GM12878 (cell line): ENCODE results near the gene ULBP3. TPM values are rescaled to one million over a fixed set of nuclear protein-coding genes. Genes with fewer than 3 reads are reported as not detected.

Source experiments
- ATAC-seq: fragments of 200-7000 bp; cut with Tn5 transposase; 3 replicates; pipeline ENCODE4 v1.9.1; 2020; ENCODE audit warnings: mild to moderate bottlenecking, moderate library complexity
- BruUV-seq: library from RNA; stranded (reverse); fragments of 400-500 nt; replicated peaks from 2 replicates; lab custom pipeline; 2021; lab: Mats Ljungman, UMichigan
- CTCF ChIA-PET: fragments of 300-600 bp; sonication (Branson Sonifier 250); formaldehyde crosslinking; extraction: SDS; loops from one replicate; lab custom pipeline; 2021; ENCODE audit warnings: inconsistent platforms; lab: Yijun Ruan, JAX
- POLR2A ChIA-PET: fragments of 350-600 bp; formaldehyde crosslinking; extraction: SDS; loops from one replicate; lab custom pipeline; 2021; ENCODE audit warnings: inconsistent platforms; lab: Charles Lee
- RAD21 ChIA-PET: fragments of 300-600 bp; sonication (Branson Sonifier 250); formaldehyde crosslinking; loops from one replicate; lab custom pipeline; 2023; ENCODE audit warnings: antibody characterized with exemption; ENCODE audit not compliant: unreplicated experiment; lab: Charles Lee
- SMC1A ChIA-PET: fragments of 300-600 bp; sonication (Branson Sonifier 250); formaldehyde crosslinking; loops from one replicate; lab custom pipeline; 2023; ENCODE audit not compliant: unreplicated experiment, uncharacterized antibody; lab: Charles Lee
- DNase-seq: peaks from one replicate; pipeline ENCODE4 v3.0.0-alpha.2; 2011; ENCODE audit warnings: low read depth, low spot score
- FAIRE-seq: peaks from 3 replicates; lab custom pipeline; 2011; peaks lifted over from hg19 to GRCh38; lab: Jason Lieb, UNC
- H2AFZ ChIP-seq: 2 replicates; pipeline ENCODE4 v1.6.0; 2011; ENCODE audit warnings: low read depth, low read length, control low read depth; ENCODE audit not compliant: control insufficient read depth
- H3K27ac ChIP-seq: 2 replicates; pipeline ENCODE4 v1.5.1; 2011; ENCODE audit warnings: control low read depth; ENCODE audit not compliant: control insufficient read depth, insufficient read depth
- H3K27me3 ChIP-seq, 2 experiments: replicated peaks in 1 of 2; 2 replicates each; pipeline versions ENCODE4 v1.6.0 to v1.6.1; 2011; ENCODE audit warnings: low read length in 1 of 2; ENCODE audit not compliant: control insufficient read depth in 2 of 2, insufficient read depth in 2 of 2
- H3K36me3 ChIP-seq, 2 experiments: 2 replicates each; pipeline ENCODE4 v1.5.1; 2011; ENCODE audit warnings: low read length in 1 of 2; ENCODE audit not compliant: control insufficient read depth in 2 of 2, insufficient read depth in 2 of 2
- H3K4me1 ChIP-seq: 2 replicates; pipeline ENCODE4 v1.6.1; 2011; ENCODE audit warnings: mild to moderate bottlenecking, low read length, moderate library complexity, mixed read lengths; ENCODE audit not compliant: control insufficient read depth, insufficient read depth
- H3K4me2 ChIP-seq: 2 replicates; pipeline ENCODE4 v1.6.0; 2011; ENCODE audit warnings: control low read depth; ENCODE audit not compliant: control insufficient read depth, insufficient read depth
- H3K4me3 ChIP-seq: fragments of 200-600 bp; sonication (generic); 2 replicates; pipeline ENCODE4 v1.5.1; 2016
- H3K79me2 ChIP-seq: 2 replicates; pipeline ENCODE4 v1.6.0; 2011; ENCODE audit warnings: low read length; ENCODE audit not compliant: control insufficient read depth, insufficient read depth
- H3K9ac ChIP-seq: 2 replicates; pipeline ENCODE4 v1.8.0; 2011; ENCODE audit warnings: low read length, control low read depth, mixed read lengths; ENCODE audit not compliant: control insufficient read depth, insufficient read depth
- H3K9me3 ChIP-seq: replicated peaks from 3 replicates; pipeline ENCODE4 v1.5.1; 2011; ENCODE audit warnings: mild to moderate bottlenecking, low read length; ENCODE audit not compliant: control insufficient read depth, insufficient read depth
- H4K20me1 ChIP-seq: 2 replicates; pipeline ENCODE4 v1.6.0; 2011; ENCODE audit not compliant: control insufficient read depth, insufficient read depth
- ATF3 ChIP-seq: IDR thresholded peaks from 2 replicates; pipeline ENCODE4 v1.6.1; 2011; ENCODE audit warnings: low read depth, mild to moderate bottlenecking, low read length, moderate library complexity, borderline replicate concordance; ENCODE audit errors: extremely low read depth
- CBX5 ChIP-seq: sonication (generic); IDR thresholded peaks from 2 replicates; pipeline ENCODE4 v1.6.1; 2016; ENCODE audit warnings: low read depth, moderate library complexity, mild to moderate bottlenecking, inconsistent platforms
- CEBPB ChIP-seq, 2 experiments: fragments of 150-350 bp in 1 of 2; IDR thresholded peaks; 2 replicates each; pipeline ENCODE4 v1.6.1; 2012 to 2014; ENCODE audit warnings: low read depth in 2 of 2, low read length in 2 of 2, borderline replicate concordance in 1 of 2, inconsistent platforms in 1 of 2
- CHD2 ChIP-seq: IDR thresholded peaks from 2 replicates; pipeline ENCODE4 v1.6.1; 2011; ENCODE audit warnings: low read depth, low read length, improper control_type of control experiment, borderline replicate concordance
- HCFC1 ChIP-seq: fragments of 150-350 bp; IDR thresholded peaks from 2 replicates; pipeline ENCODE4 v1.6.1; 2014; ENCODE audit warnings: low read length
- HDAC6 ChIP-seq: fragments of 200-600 bp; sonication (generic); IDR thresholded peaks from one replicate; pipeline ENCODE4 v1.8.0; 2017; ENCODE audit warnings: antibody characterized with exemption; ENCODE audit not compliant: unreplicated experiment
- HDGF ChIP-seq: fragments of 450-650 bp; IDR thresholded peaks from 2 replicates; pipeline ENCODE4 v1.6.1; 2016; ENCODE audit warnings: antibody characterized with exemption
- JUNB ChIP-seq: IDR thresholded peaks from 2 replicates; pipeline ENCODE4 v1.6.1; 2016; ENCODE audit warnings: antibody characterized with exemption, mild to moderate bottlenecking
- MYB ChIP-seq: fragments of 150-350 bp; IDR thresholded peaks from 2 replicates; pipeline ENCODE4 v1.6.1; 2014; ENCODE audit warnings: mild to moderate bottlenecking, low read depth, low read length, borderline replicate concordance
- PML ChIP-seq: IDR thresholded peaks from 2 replicates; pipeline ENCODE4 v1.6.1; 2012; ENCODE audit warnings: low read length, inconsistent platforms
- RCOR1 ChIP-seq: conservative IDR thresholded peaks from 2 replicates; pipeline ENCODE4 v1.6.1; 2012; ENCODE audit warnings: low read depth, low read length, improper control_type of control experiment
- RELA ChIP-seq: fragments of 450-650 bp; IDR thresholded peaks from 2 replicates; pipeline ENCODE4 v1.8.0; 2014; ENCODE audit warnings: borderline replicate concordance; ENCODE audit not compliant: partially characterized antibody
- SMAD5 ChIP-seq: IDR thresholded peaks from 2 replicates; pipeline ENCODE4 v1.6.1; 2016; ENCODE audit warnings: antibody characterized with exemption, low read depth
- TCF12 ChIP-seq: IDR thresholded peaks from 2 replicates; pipeline ENCODE4 v1.6.1; 2011; ENCODE audit warnings: low read depth, mild to moderate bottlenecking, low read length
- ZNF207 ChIP-seq: fragments of 450-650 bp; IDR thresholded peaks from 2 replicates; pipeline ENCODE4 v1.6.1; 2014; ENCODE audit warnings: antibody characterized with exemption, mild to moderate bottlenecking, borderline replicate concordance
- ZNF622 ChIP-seq: fragments of 450-650 bp; IDR thresholded peaks from 2 replicates; pipeline ENCODE4 v1.6.1; 2017; ENCODE audit warnings: mild to moderate bottlenecking, inconsistent platforms
- WGBS: methylation state at CpG from one replicate; pipeline ENCODE4 v1.1.6; 2016; ENCODE audit warnings: low lambda C conversion rate; ENCODE audit not compliant: insufficient replicate concordance, insufficient coverage; ENCODE audit errors: missing lambda C conversion rate; 5-methylcytosine and 5-hydroxymethylcytosine counted together
- in situ Hi-C: fragments of 300-500 bp; cut with MboI; formaldehyde crosslinking; loops from 9 replicates; pipeline ENCODE4 v1.14.3; 2018; ENCODE audit warnings: mixed read lengths
- intact Hi-C: fragments of 100-400 bp; cut with micrococcal nuclease; formaldehyde crosslinking; loops from one replicate; pipeline ENCODE4 v1.14.2; 2022; ENCODE audit not compliant: unreplicated experiment
- polyA plus RNA-seq, 11 experiments: library from polyadenylated mRNA; depleted of rRNA in 4 of 11; unstranded in 6 of 11; stranded (reverse) in 5 of 11; fragments of >200 nt; fragmentation: Nextera tagmentation in 4 of 11; fragmentation: Illumina TruSeq in 1 of 11; extraction: Ambion mirVana in 4 of 11; extraction: Trizol in 1 of 11; gene quantifications; 1 replicate in 1 of 11; 2 replicates in 10 of 11; pipeline versions ENCODE4 v1.2.1 to v1.2.3, GENCODE V29; 2011 to 2016; ENCODE audit warnings: inconsistent platforms in 2 of 11, missing spikeins in 2 of 11, low read depth in 1 of 11
- total RNA-seq, 4 experiments: library from RNA; depleted of rRNA in 3 of 4; stranded (reverse); fragments of >200 nt in 3 of 4; fragmentation: Illumina TruSeq in 1 of 4; extraction: Trizol in 1 of 4; gene quantifications; 2 replicates each; pipeline versions ENCODE4 v1.2.1 to v1.2.3, GENCODE V29; 2013 to 2021
- TF ChIP-seq, protein P1 (sequence below): IDR thresholded peaks from 2 replicates; pipeline ENCODE4 v1.6.1; 2012; ENCODE audit warnings: low read length, inconsistent platforms
- TF ChIP-seq, protein P2 (sequence below): fragments of 450-650 bp; formaldehyde crosslinking; IDR thresholded peaks from 2 replicates; pipeline ENCODE4 v1.4.0; 2022; ENCODE audit warnings: mild to moderate bottlenecking, moderate library complexity

ULBP3 gene
- total and polyA plus RNA-seq, 10 of the 15 experiments (the other 5 are each of a cell fraction or from before 2014, with no cell fraction given): 0.08 to 0.16 TPM; not detected in 8

DNA sequence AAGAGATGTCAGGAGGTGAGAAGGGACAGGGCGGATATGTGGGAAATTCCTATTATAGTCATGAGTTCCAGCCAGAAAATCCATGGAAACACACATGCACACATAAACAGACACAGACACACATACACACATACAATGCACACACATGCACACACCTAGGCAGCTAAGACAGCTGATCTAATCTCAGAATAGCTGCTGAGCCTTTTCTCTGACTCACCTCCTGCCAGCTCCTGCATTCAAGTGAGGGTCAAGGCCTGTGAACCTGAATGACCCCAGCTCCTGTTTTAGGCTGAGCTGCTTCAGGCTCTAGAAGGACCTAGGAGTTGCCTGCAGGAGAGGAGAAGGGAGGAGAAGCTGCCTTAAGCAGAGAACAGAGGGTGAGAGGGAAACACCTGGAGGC lies 22.0 kb downstream of the ULBP3 start:
- Histone ChIP-seq H3K27ac (no peak overlapping the region), H3K4me3 (no peak overlapping the region), H3K9ac (no peak overlapping the region), H4K20me1 (no peaks in the 10 kb centered on the region), H3K4me2 (no peak overlapping the region), H3K27me3 (no peaks in the 10 kb centered on the region; a peak in 2 of 4 replicates), H3K4me1 (no peaks in the 10 kb centered on the region), H3K36me3 (no peaks in the 10 kb centered on the region), H2AFZ (no peak overlapping the region), H3K9me3 (no peaks in the 10 kb centered on the region), H3K79me2 (no peaks in the 10 kb centered on the region)
- no peak for DNase-seq
- WGBS: 89% methylated on average over 1 of the region's 1 CpG
- ChIA-PET SMC1A (no interaction called here), CTCF (interaction anchor here (0.7 kb wide), 1 partner anchor 342 kb away, joined by 3 read pairs; no protein-coding TSS in a partner anchor), RAD21 (no interaction called here), POLR2A (no interaction called here)
- no TSS peak for BruUV-seq
- TF ChIP-seq HCFC1: no peak
- TF ChIP-seq SMAD5: no peak
- no peak for TF ChIP-seq RCOR1
- no peak for TF ChIP-seq CHD2
- no peak for TF ChIP-seq ATF3
- TF ChIP-seq, protein P1, sequence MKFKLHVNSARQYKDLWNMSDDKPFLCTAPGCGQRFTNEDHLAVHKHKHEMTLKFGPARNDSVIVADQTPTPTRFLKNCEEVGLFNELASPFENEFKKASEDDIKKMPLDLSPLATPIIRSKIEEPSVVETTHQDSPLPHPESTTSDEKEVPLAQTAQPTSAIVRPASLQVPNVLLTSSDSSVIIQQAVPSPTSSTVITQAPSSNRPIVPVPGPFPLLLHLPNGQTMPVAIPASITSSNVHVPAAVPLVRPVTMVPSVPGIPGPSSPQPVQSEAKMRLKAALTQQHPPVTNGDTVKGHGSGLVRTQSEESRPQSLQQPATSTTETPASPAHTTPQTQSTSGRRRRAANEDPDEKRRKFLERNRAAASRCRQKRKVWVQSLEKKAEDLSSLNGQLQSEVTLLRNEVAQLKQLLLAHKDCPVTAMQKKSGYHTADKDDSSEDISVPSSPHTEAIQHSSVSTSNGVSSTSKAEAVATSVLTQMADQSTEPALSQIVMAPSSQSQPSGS: no peak
- TF ChIP-seq JUNB: no peak
- no peak for TF ChIP-seq TCF12
- no peak for TF ChIP-seq CEBPB (IDR thresholded peaks at IDR 0.05; ENCODE audit: borderline replicate concordance in 1 of 2, low read depth in 2 of 2, low read length in 2 of 2)
- TF ChIP-seq RELA: no peak
- TF ChIP-seq HDGF: no peak
- TF ChIP-seq PML: no peak
- TF ChIP-seq MYB: no peak
- TF ChIP-seq, protein P2, sequence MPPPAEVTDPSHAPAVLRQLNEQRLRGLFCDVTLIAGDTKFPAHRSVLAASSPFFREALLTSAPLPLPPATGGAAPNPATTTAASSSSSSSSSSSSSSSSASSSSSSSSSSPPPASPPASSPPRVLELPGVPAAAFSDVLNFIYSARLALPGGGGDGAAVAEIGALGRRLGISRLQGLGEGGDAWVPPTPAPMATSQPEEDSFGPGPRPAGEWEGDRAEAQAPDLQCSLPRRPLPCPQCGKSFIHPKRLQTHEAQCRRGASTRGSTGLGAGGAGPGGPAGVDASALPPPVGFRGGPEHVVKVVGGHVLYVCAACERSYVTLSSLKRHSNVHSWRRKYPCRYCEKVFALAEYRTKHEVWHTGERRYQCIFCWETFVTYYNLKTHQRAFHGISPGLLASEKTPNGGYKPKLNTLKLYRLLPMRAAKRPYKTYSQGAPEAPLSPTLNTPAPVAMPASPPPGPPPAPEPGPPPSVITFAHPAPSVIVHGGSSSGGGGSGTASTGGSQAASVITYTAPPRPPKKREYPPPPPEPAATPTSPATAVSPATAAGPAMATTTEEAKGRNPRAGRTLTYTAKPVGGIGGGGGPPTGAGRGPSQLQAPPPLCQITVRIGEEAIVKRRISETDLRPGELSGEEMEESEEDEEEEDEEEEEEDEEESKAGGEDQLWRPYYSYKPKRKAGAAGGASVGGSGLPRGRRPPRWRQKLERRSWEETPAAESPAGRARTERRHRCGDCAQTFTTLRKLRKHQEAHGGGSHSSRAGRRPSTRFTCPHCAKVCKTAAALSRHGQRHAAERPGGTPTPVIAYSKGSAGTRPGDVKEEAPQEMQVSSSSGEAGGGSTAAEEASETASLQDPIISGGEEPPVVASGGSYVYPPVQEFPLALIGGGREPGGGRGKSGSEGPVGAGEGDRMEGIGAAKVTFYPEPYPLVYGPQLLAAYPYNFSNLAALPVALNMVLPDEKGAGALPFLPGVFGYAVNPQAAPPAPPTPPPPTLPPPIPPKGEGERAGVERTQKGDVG (CRISPR knock-in tag): no peak
- no peak for TF ChIP-seq HDAC6
- TF ChIP-seq ZNF622: no peak
- no peak for TF ChIP-seq CBX5
- no peak for TF ChIP-seq ZNF207
- no peak for FAIRE-seq
- intact Hi-C loops (no loop called here), in situ Hi-C loops (no loop called here)
- ATAC-seq: no peak
